NCI-H2081 treated with DMSO at 0.1 percent for 48 hours (cell line): ENCODE measurements around the gene MEGF11.
A peak's percentile ranks its signal among the peaks of the same experiment; 100 is the strongest.

Source experiments
- DNase-seq: peaks from one replicate; lab custom pipeline; 2025; lab: John Stamatoyannopoulos, UW

MEGF11 gene

GRCh38 chr15:66170042-66170441 is 83.5 kb downstream of the MEGF11 start:
- no peak for DNase-seq

- DNase-seq, result no peak
These were observed 83.9 kb downstream of the MEGF11 start for GRCh38 chr15:66169625-66170024.

- DNase-seq, result no peak
These were observed 84.5 kb downstream of the MEGF11 start for GRCh38 chr15:66169023-66169422.

DNA sequence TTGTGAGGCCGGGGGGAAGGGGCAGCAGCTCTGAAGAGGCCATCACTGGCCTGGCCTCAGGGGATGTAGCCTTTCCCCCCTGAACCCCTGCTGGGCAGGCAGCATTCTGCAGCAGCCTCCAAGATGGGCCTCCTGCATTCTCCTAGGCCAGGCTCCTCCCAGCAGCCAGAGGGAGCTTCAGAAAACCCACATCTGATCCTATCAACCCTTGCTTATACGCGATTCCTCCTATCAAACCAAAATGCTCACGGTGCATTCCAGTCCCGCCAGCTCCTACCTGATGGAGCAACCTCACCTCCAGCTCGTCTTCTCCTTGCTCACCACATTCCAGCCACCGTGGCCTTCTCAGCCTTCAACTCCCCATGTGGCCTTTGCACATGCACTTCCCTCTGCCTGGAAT is 85.7 kb downstream of the MEGF11 start:
- no peak for DNase-seq

DNA sequence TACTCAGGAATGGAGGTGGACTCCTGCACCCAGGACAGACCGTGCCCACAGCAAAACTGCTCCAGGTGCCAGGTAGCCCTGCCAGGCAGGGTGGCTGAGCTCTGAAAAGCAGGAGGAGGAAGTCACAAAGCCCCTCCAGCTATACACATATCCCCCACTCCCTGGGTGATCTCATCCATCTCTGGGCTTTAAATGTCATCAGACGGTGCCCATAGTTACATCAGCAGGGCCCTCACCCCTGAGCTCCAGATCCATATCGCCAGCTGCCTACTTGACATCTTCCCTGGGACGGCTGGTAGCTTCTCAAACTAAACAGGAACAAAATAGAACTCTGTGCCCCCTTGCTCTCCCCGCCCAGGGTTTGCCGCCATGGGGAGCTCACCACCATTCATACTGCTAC is 87.7 kb downstream of the MEGF11 start:
- DNase-seq, result peak; percentile 56

DNA sequence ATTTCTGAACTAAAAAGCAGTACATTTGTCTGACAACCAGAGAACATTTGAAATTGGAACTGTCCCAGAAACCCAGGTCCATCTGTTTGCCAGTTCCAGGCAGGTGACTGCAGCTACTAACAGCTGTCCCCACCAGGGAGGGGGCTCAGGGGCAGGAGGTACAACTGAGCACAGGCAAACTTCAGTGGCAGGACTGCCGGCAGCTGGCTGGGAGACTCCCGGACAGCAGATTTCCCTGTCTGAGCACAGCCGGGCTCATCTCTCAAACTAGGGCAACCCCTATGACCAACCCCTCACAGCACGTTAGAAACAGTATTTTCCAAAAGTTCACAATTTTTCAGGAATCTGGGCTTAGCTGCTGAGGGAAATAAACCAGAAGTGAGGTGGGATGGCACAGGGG is 88.8 kb downstream of the MEGF11 start:
- peak; percentile 95 for DNase-seq

DNA sequence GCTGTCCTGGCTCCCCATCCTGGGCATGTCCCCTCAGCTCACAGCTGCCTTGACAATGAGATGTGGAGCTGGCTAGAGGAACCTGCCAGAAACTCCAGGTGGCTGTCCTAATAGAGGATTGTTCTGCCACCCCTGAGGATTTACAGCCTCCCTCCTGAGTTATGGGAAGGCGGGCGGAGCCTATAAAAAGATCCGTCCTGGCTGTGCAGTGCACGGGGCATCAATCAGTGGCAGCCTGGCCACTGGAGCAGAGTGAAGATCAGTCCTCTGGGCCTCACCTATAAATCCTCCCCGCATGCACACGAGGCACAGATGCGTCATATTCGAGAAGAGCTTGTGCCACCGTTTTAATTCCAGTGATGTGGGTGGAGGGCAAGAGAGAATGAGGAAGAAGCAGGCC is 90.0 kb downstream of the MEGF11 start:
- peak; percentile 92 for DNase-seq

DNA sequence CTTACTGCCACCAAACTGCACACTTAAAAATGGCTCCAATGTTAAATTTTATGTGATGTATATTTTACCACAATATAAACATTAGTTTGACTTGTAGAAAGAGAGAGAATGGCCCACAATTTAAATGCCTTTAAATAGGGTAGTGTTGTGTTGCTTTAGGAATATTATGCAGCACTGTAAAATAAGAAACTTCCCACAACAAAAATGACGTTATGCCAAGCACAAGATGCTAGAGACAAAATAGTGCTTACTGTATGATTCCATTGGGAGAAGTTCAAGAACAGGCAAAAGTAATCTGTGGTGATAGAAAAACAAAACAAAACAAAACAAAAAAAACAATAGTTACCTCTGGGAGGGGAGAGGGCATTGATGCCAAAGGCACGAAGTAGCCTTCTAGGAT is 91.3 kb downstream of the MEGF11 start:
- no peak for DNase-seq

DNA sequence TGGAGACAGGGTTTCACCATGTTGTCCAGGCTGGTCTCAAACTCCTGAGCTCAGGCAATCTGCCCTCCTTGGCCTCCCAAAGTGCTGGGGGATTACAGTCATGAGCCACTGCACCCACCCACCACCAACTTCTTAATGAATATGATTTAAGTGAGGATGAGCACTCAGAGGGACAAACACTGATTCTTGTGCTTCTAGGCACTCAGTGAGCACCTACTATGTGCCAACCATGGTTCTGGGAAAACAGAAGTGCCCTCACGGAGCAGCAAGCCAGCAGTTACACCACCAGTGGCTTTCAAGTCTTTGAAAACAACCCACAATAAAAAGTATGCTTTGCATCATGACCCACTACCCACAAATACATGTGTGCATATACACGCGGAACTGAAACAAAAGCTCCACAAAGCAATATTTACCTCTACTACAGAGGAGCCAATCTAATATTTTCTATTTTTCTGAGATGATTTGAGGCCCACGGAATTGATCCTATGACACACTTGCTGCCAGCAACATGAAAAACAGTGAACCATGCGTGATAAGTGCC is 91.9 kb downstream of the MEGF11 start:
- DNase-seq, result no peak

GRCh38 chr15:66161108-66161507 is 92.4 kb downstream of the MEGF11 start:
- DNase-seq, result no peak

GRCh38 chr15:66157507-66157906 is 96.0 kb downstream of the MEGF11 start:
- peak; percentile 75 for DNase-seq

GRCh38 chr15:66156310-66156975 is 97.1 kb downstream of the MEGF11 start:
- DNase-seq, result no peak

- DNase-seq, result no peak
These were observed 98.5 kb downstream of the MEGF11 start for GRCh38 chr15:66155065-66155464.

GRCh38 chr15:66154581-66154980 is 99.0 kb downstream of the MEGF11 start:
- DNase-seq, result no peak

- peak; percentile 95 for DNase-seq
These were observed 99.8 kb downstream of the MEGF11 start for GRCh38 chr15:66153549-66154415.

DNA sequence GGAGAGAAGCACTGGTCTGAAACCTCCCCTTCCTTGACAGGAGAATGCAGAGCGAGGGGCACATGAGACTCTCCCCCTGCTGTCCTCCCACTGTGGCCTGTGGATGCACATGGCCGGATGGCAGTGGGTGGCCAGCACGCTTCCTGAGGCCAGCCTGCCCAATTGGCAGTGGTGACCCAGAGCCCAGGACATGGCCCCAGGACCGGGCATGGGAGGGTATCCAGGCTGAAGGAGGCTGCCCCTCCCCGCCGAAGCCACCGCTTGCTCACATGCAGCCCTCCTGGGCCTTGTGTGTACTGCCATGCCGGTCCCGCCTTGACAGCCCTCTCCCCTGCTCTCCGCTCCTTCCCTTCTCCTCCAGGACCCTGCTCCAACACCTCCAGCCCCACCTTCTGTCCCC is 100.9 kb downstream of the MEGF11 start:
- no peak for DNase-seq

DNA sequence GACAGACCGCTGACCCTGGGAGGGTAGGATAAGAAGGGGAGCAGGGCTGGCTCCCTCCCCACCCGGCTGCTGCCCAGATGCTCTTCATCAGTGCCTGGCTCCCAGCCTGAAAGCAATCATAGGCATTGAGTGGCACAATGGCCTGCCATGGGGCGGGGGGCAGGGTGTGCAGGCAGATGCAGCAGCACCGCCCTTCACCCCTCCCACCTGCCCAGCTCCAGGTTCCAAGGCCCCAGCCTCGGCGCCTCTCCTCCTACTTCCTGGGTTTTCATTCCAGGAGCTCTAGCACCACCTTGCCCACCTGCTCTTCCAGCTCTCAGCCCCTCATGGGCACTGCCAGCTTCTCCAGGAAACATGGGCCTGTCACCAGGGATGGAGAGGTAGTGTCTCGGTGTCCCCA is 101.7 kb downstream of the MEGF11 start:
- peak; percentile 86 for DNase-seq

DNA sequence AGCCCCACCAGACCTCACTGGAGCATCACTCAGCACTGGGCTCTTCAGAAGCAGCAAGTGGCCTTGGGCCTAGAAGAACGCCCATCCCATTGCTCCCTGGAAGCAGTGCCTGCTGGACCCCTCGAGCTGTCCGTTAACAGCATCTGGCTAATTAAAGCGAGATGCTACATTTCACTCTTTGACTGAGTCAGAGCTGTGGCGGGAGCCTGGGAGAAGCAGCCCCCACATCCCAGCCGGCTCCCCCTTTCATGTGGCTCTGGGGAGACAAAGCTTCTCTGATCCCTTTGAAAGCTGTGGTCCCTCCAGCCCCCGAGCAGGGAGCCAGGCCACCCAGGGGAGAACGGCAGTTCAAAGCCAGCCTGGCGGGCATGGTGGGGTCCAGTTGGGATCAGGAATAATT is 103.7 kb downstream of the MEGF11 start:
- DNase-seq, result no peak

DNA sequence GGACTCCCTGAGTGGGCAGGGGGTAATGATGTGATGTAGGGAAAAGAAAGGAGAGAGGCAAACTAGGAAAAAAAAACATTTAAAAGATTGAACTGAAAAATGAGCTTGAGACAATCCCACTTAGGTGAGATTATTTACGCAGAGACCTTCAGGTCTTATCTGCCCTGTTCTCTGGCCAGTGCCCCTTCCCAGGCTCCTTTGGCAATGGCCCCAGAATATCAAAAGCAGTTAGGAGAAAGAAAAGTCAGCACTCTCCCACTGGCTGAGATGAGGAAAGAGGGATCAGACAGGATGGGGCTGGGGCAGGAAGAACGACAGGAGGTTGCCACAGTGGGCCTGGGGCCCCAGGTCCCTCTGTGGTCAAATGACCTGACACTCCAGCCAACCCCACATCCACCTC is 105.4 kb downstream of the MEGF11 start:
- DNase-seq, result no peak

DNA sequence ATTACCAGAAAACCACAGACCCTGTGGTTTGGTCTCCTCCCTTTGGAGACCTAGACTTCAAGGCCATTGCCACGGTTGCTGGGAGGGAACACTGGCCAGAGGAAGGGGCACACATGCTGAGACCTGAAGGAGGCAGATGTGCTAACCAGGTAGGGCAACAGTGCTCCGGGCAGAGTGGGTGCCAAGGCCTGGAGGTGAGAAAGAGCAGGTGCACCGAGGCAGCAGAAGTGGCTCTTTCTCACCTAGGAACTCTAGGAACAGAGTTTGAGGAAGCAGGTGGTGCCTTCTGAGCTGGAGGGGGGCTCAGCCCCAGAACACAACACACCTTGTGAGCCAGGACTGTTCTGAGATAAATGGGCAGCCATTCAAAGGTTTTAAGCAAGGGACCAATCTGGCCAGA is 106.1 kb downstream of the MEGF11 start:
- DNase-seq, result no peak

- DNase-seq, result peak; percentile 94
These were observed 107.8 kb downstream of the MEGF11 start for GRCh38 chr15:66145726-66146182.

DNA sequence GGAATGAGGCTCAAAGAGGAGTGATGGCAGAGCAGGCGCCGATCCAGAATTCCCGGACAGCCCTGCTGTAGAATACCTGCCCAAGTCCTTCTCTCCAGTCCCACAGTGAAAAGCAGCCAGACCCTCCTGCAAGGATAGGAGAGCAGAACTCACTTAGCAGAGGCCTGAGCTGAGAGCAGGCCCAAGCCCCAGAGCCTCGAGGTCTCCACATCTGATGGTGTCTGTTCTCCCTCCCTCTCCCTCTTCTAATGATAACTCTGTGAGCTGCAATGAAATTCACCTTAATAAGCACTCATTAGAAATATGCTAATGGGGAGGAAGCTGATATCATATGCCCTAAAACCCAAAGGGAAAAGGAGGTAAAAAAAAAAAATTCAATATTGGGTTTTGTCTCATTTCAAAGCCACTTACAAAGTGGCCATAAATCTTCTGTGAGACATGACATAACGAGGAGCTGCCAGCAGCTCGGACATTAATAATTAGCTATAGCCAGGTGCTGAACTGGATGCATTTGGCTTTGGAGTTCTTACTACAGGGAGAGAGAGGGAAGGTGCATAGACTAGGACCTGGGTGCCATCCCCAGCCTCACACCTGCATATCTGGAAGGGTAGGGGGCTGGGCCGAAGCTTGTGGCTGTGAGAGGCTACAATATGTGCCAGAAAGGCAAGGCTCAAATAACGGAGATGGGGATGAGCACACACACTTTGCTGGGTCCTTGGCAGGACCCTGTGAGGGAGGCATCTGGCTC is 108.4 kb downstream of the MEGF11 start:
- DNase-seq, result no peak
